ENCODE data around the gene COX6B2. TPM values are rescaled to one million over a fixed set of nuclear protein-coding genes. Genes with fewer than 3 reads are reported as not detected.

The COX6B2 gene
- polyA plus RNA-seq, 2 of the 4 experiments (the other 2 are of a cell fraction), result 0.78 to 6.4 TPM

- TF ChIP-seq ESRRA (IDR thresholded peaks at IDR 0.05; ENCODE audit: borderline replicate concordance, low read length) (no peak), HOXA7 (CRISPR knock-in tag; IDR thresholded peaks at IDR 0.05) (no peak)
- CTCF ChIA-PET, result interaction anchor here (1.0 to 10.1 kb wide), 10 partner anchors 10 to 159 kb away, joined by 3 to 306 read pairs (median 18); partner anchors contain the start of genes GARIN5B, KMT5C, TMEM150B and TMEM238
- 90% methylated on average over 10 of the region's 10 CpGs for WGBS (ENCODE audit: missing lambda C conversion rate)
- ATAC-seq, result no peak
- no peak for FAIRE-seq
- Histone ChIP-seq H3K9me3 (no peaks in the 10 kb centered on the region), H3K4me3 (no peak overlapping the region), H3K4me1 (peaks cover 6% of the 10 kb centered on the region; the same call in 2 of the 3 replicates), H3K27ac (no peak overlapping the region), H3K4me2 (no peak overlapping the region)
- POLR2A ChIA-PET, result no interaction called here
- DNase-seq (ENCODE audit: low read depth in 1 of 2, low spot score in 1 of 2), result no peak
Measured at GRCh38 chr19:55299991-55300390, 54.5 kb downstream of the COX6B2 start.

Other genes with a start within 250 kb of the COX6B2 start
- 18.0 and 22.0 TPM in 2 replicates for gene PPP1R12C, start 237.1 kb downstream of the COX6B2 start, polyA plus RNA-seq (2011; rRNA removed)
- 62.1 to 70.3 TPM (median 70.2 TPM) in 3 replicates for gene PPP1R12C, start 237.1 kb downstream of the COX6B2 start, polyA plus RNA-seq (2017; fragmentation: RNase III; extraction: RNeasy Plus Mini Kit Qiagen cat#74134 plus additional on column Dnase treatment)
- 73.0 and 140 TPM in 2 replicates for gene TNNT1, start 205.5 kb downstream of the COX6B2 start, polyA plus RNA-seq (2011; rRNA removed)
- gene TNNT1, start 205.5 kb downstream of the COX6B2 start, polyA plus RNA-seq (2017; fragmentation: RNase III; extraction: RNeasy Plus Mini Kit Qiagen cat#74134 plus additional on column Dnase treatment), result 118 to 155 TPM (median 155 TPM) in 3 replicates
- 4.0 and 7.8 TPM in 2 replicates for gene TNNI3, start 197.0 kb downstream of the COX6B2 start, polyA plus RNA-seq (2011; rRNA removed)
- 6.2 to 7.2 TPM (median 6.5 TPM) in 3 replicates for gene TNNI3, start 197.0 kb downstream of the COX6B2 start, polyA plus RNA-seq (2017; fragmentation: RNase III; extraction: RNeasy Plus Mini Kit Qiagen cat#74134 plus additional on column Dnase treatment)
- gene DNAAF3, start 188.1 kb downstream of the COX6B2 start, polyA plus RNA-seq (2011; rRNA removed), result 3.1 and 4.0 TPM in 2 replicates
- 3.7 to 5.4 TPM (median 5.3 TPM) in 3 replicates for gene DNAAF3, start 188.1 kb downstream of the COX6B2 start, polyA plus RNA-seq (2017; fragmentation: RNase III; extraction: RNeasy Plus Mini Kit Qiagen cat#74134 plus additional on column Dnase treatment)
- gene SYT5, start 174.4 kb downstream of the COX6B2 start, polyA plus RNA-seq (2011; rRNA removed), result 0.23 and 0.69 TPM in 2 replicates
- 0.43 to 0.65 TPM (median 0.63 TPM) in 3 replicates for gene SYT5, start 174.4 kb downstream of the COX6B2 start, polyA plus RNA-seq (2017; fragmentation: RNase III; extraction: RNeasy Plus Mini Kit Qiagen cat#74134 plus additional on column Dnase treatment)
- gene PTPRH, start 145.2 kb downstream of the COX6B2 start, polyA plus RNA-seq (2011; rRNA removed), result 4.2 and 5.4 TPM in 2 replicates
- gene PTPRH, start 145.2 kb downstream of the COX6B2 start, polyA plus RNA-seq (2017; fragmentation: RNase III; extraction: RNeasy Plus Mini Kit Qiagen cat#74134 plus additional on column Dnase treatment), result 1.5 to 1.8 TPM (median 1.6 TPM) in 3 replicates
- 1.6 TPM in 2 replicates for gene TMEM86B, start 126.0 kb downstream of the COX6B2 start, polyA plus RNA-seq (2011; rRNA removed)
- 2.8 to 3.4 TPM (median 3.2 TPM) in 3 replicates for gene TMEM86B, start 126.0 kb downstream of the COX6B2 start, polyA plus RNA-seq (2017; fragmentation: RNase III; extraction: RNeasy Plus Mini Kit Qiagen cat#74134 plus additional on column Dnase treatment)
- 42.9 and 44.6 TPM in 2 replicates for gene PPP6R1, start 95.7 kb downstream of the COX6B2 start, polyA plus RNA-seq (2011; rRNA removed)
- gene PPP6R1, start 95.7 kb downstream of the COX6B2 start, polyA plus RNA-seq (2017; fragmentation: RNase III; extraction: RNeasy Plus Mini Kit Qiagen cat#74134 plus additional on column Dnase treatment), result 72.9 to 78.0 TPM (median 76.2 TPM) in 3 replicates
- gene HSPBP1, start 74.6 kb downstream of the COX6B2 start, polyA plus RNA-seq (2011; rRNA removed), result 52.1 and 55.3 TPM in 2 replicates
- 121 to 127 TPM (median 123 TPM) in 3 replicates for gene HSPBP1, start 74.6 kb downstream of the COX6B2 start, polyA plus RNA-seq (2017; fragmentation: RNase III; extraction: RNeasy Plus Mini Kit Qiagen cat#74134 plus additional on column Dnase treatment)
- gene BRSK1, start 70.7 kb downstream of the COX6B2 start, polyA plus RNA-seq (2011; rRNA removed), result 5.5 and 6.6 TPM in 2 replicates
- 5.0 to 6.1 TPM (median 5.4 TPM) in 3 replicates for gene BRSK1, start 70.7 kb downstream of the COX6B2 start, polyA plus RNA-seq (2017; fragmentation: RNase III; extraction: RNeasy Plus Mini Kit Qiagen cat#74134 plus additional on column Dnase treatment)
- 0.39 and 0.52 TPM in 2 replicates for gene TMEM150B, start 29.4 kb downstream of the COX6B2 start, polyA plus RNA-seq (2011; rRNA removed)
- gene TMEM150B, start 29.4 kb downstream of the COX6B2 start, polyA plus RNA-seq (2017; fragmentation: RNase III; extraction: RNeasy Plus Mini Kit Qiagen cat#74134 plus additional on column Dnase treatment), result 0.26 to 0.45 TPM (median 0.26 TPM) in 3 replicates
- 6.6 and 9.5 TPM in 2 replicates for gene KMT5C, start 14.8 kb downstream of the COX6B2 start, polyA plus RNA-seq (2011; rRNA removed)
- gene KMT5C, start 14.8 kb downstream of the COX6B2 start, polyA plus RNA-seq (2017; fragmentation: RNase III; extraction: RNeasy Plus Mini Kit Qiagen cat#74134 plus additional on column Dnase treatment), result 11.8 to 17.2 TPM (median 15.2 TPM) in 3 replicates
- not detected in 2 replicates for gene GARIN5B, start 8.5 kb upstream of the COX6B2 start, polyA plus RNA-seq (2011; rRNA removed)
- 0.05 TPM in 3 replicates for gene GARIN5B, start 8.5 kb upstream of the COX6B2 start, polyA plus RNA-seq (2017; fragmentation: RNase III; extraction: RNeasy Plus Mini Kit Qiagen cat#74134 plus additional on column Dnase treatment)
- 42.1 and 52.4 TPM in 2 replicates for gene IL11, start 15.7 kb upstream of the COX6B2 start, polyA plus RNA-seq (2011; rRNA removed)
- gene IL11, start 15.7 kb upstream of the COX6B2 start, polyA plus RNA-seq (2017; fragmentation: RNase III; extraction: RNeasy Plus Mini Kit Qiagen cat#74134 plus additional on column Dnase treatment), result 91.7 to 115 TPM (median 100.0 TPM) in 3 replicates
- gene TMEM190, start 22.1 kb upstream of the COX6B2 start, polyA plus RNA-seq (2011; rRNA removed), result 0.58 and 1.1 TPM in 2 replicates
- gene TMEM190, start 22.1 kb upstream of the COX6B2 start, polyA plus RNA-seq (2017; fragmentation: RNase III; extraction: RNeasy Plus Mini Kit Qiagen cat#74134 plus additional on column Dnase treatment), result 1.2 to 1.9 TPM (median 1.7 TPM) in 3 replicates
- 0.37 and 0.70 TPM in 2 replicates for gene TMEM238, start 29.6 kb upstream of the COX6B2 start, polyA plus RNA-seq (2011; rRNA removed)
- 2.5 to 3.6 TPM (median 2.7 TPM) in 3 replicates for gene TMEM238, start 29.6 kb upstream of the COX6B2 start, polyA plus RNA-seq (2017; fragmentation: RNase III; extraction: RNeasy Plus Mini Kit Qiagen cat#74134 plus additional on column Dnase treatment)
- 329 and 351 TPM in 2 replicates for gene RPL28, start 31.2 kb upstream of the COX6B2 start, polyA plus RNA-seq (2011; rRNA removed)
- 2,012 to 2,083 TPM (median 2,037 TPM) in 3 replicates for gene RPL28, start 31.2 kb upstream of the COX6B2 start, polyA plus RNA-seq (2017; fragmentation: RNase III; extraction: RNeasy Plus Mini Kit Qiagen cat#74134 plus additional on column Dnase treatment)
- 139 and 153 TPM in 2 replicates for gene UBE2S, start 53.1 kb upstream of the COX6B2 start, polyA plus RNA-seq (2011; rRNA removed)
- 267 to 300 TPM (median 295 TPM) in 3 replicates for gene UBE2S, start 53.1 kb upstream of the COX6B2 start, polyA plus RNA-seq (2017; fragmentation: RNase III; extraction: RNeasy Plus Mini Kit Qiagen cat#74134 plus additional on column Dnase treatment)
- 0.03 TPM in 1 of 2 replicates, not detected in the other for gene SHISA7, start 88.6 kb upstream of the COX6B2 start, polyA plus RNA-seq (2011; rRNA removed)
- 0.01 TPM in 1 of 3 replicates, not detected in the others for gene SHISA7, start 88.6 kb upstream of the COX6B2 start, polyA plus RNA-seq (2017; fragmentation: RNase III; extraction: RNeasy Plus Mini Kit Qiagen cat#74134 plus additional on column Dnase treatment)
- gene ISOC2, start 106.9 kb upstream of the COX6B2 start, polyA plus RNA-seq (2011; rRNA removed), result 45.3 and 51.5 TPM in 2 replicates
- 52.7 to 57.8 TPM (median 54.1 TPM) in 3 replicates for gene ISOC2, start 106.9 kb upstream of the COX6B2 start, polyA plus RNA-seq (2017; fragmentation: RNase III; extraction: RNeasy Plus Mini Kit Qiagen cat#74134 plus additional on column Dnase treatment)
- gene C19orf85, start 110.0 kb upstream of the COX6B2 start, polyA plus RNA-seq (2011; rRNA removed), result not detected in 2 replicates
- gene C19orf85, start 110.0 kb upstream of the COX6B2 start, polyA plus RNA-seq (2017; fragmentation: RNase III; extraction: RNeasy Plus Mini Kit Qiagen cat#74134 plus additional on column Dnase treatment), result not detected in 3 replicates
- gene ZNF628, start 121.9 kb upstream of the COX6B2 start, polyA plus RNA-seq (2011; rRNA removed), result 0.32 and 0.48 TPM in 2 replicates
- gene ZNF628, start 121.9 kb upstream of the COX6B2 start, polyA plus RNA-seq (2017; fragmentation: RNase III; extraction: RNeasy Plus Mini Kit Qiagen cat#74134 plus additional on column Dnase treatment), result 4.7 to 5.9 TPM (median 5.7 TPM) in 3 replicates
- 16.8 and 21.0 TPM in 2 replicates for gene NAT14, start 130.5 kb upstream of the COX6B2 start, polyA plus RNA-seq (2011; rRNA removed)
- 46.5 to 57.4 TPM (median 50.3 TPM) in 3 replicates for gene NAT14, start 130.5 kb upstream of the COX6B2 start, polyA plus RNA-seq (2017; fragmentation: RNase III; extraction: RNeasy Plus Mini Kit Qiagen cat#74134 plus additional on column Dnase treatment)
- gene SSC5D, start 133.7 kb upstream of the COX6B2 start, polyA plus RNA-seq (2011; rRNA removed), result 0.19 and 0.22 TPM in 2 replicates
- gene SSC5D, start 133.7 kb upstream of the COX6B2 start, polyA plus RNA-seq (2017; fragmentation: RNase III; extraction: RNeasy Plus Mini Kit Qiagen cat#74134 plus additional on column Dnase treatment), result 0.96 to 2.0 TPM (median 1.5 TPM) in 3 replicates
- 0.65 and 0.89 TPM in 2 replicates for gene SBK2, start 182.4 kb upstream of the COX6B2 start, polyA plus RNA-seq (2011; rRNA removed)
- gene SBK2, start 182.4 kb upstream of the COX6B2 start, polyA plus RNA-seq (2017; fragmentation: RNase III; extraction: RNeasy Plus Mini Kit Qiagen cat#74134 plus additional on column Dnase treatment), result 1.1 to 1.6 TPM (median 1.2 TPM) in 3 replicates
- gene SBK3, start 190.8 kb upstream of the COX6B2 start, polyA plus RNA-seq (2011; rRNA removed), result 0.89 and 1.1 TPM in 2 replicates
- 0.92 to 1.2 TPM (median 1.1 TPM) in 3 replicates for gene SBK3, start 190.8 kb upstream of the COX6B2 start, polyA plus RNA-seq (2017; fragmentation: RNase III; extraction: RNeasy Plus Mini Kit Qiagen cat#74134 plus additional on column Dnase treatment)
- gene ZNF579, start 226.1 kb upstream of the COX6B2 start, polyA plus RNA-seq (2011; rRNA removed), result 4.2 and 6.5 TPM in 2 replicates
- 16.2 to 17.0 TPM (median 16.2 TPM) in 3 replicates for gene ZNF579, start 226.1 kb upstream of the COX6B2 start, polyA plus RNA-seq (2017; fragmentation: RNase III; extraction: RNeasy Plus Mini Kit Qiagen cat#74134 plus additional on column Dnase treatment)
- gene FIZ1, start 244.8 kb upstream of the COX6B2 start, polyA plus RNA-seq (2011; rRNA removed), result 10.3 and 10.4 TPM in 2 replicates
- 15.7 to 18.0 TPM (median 16.9 TPM) in 3 replicates for gene FIZ1, start 244.8 kb upstream of the COX6B2 start, polyA plus RNA-seq (2017; fragmentation: RNase III; extraction: RNeasy Plus Mini Kit Qiagen cat#74134 plus additional on column Dnase treatment)
- gene ZNF524, start 245.6 kb upstream of the COX6B2 start, polyA plus RNA-seq (2011; rRNA removed), result 5.0 and 6.4 TPM in 2 replicates
- gene ZNF524, start 245.6 kb upstream of the COX6B2 start, polyA plus RNA-seq (2017; fragmentation: RNase III; extraction: RNeasy Plus Mini Kit Qiagen cat#74134 plus additional on column Dnase treatment), result 9.3 to 9.7 TPM (median 9.7 TPM) in 3 replicates